ENCODE results near the gene IFNAR2. TPM values are rescaled to one million over a fixed set of nuclear protein-coding genes. Genes with fewer than 3 reads are reported as not detected.

IFNAR2 gene
- total RNA-seq, 2 experiments from 2014 or later, result 68.3 to 77.6 TPM

DNA sequence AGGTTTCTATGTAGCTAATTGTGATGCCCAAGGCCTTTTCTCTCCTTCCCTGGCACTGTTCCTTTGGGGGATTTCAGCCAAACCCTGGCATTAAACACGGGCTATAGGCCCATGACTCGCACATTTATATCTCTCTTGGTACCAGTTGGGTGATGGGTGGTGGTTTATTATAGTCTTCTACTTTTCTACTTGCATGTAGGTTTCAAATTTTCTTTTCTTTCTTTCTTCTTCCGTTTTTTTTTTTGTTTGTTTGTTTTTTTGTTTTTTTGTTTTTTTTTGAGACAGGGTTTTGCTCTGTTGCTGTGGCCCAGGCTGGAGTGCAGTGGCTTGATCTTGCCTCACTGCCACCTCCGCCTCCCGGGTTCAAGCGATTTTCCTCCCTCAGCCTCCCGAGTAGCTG is 37.5 kb downstream of the IFNAR2 start:
- POLR2A ChIA-PET, result interaction anchor here (0.7 to 2.6 kb wide), 11 partner anchors 19 to 276 kb away, joined by 3 to 15 read pairs (median 5); partner anchors contain the start of genes IFNAR1, SON and TMEM50B
- Mint-ChIP-seq H3K4me3 (peak overlapping the region; percentile 97), H3K36me3 (peaks cover 44% of the 10 kb centered on the region), H3K9me3 (no peaks in the 10 kb centered on the region), H3K27me3 (no peaks in the 10 kb centered on the region), H3K4me1 (peaks cover 39% of the 10 kb centered on the region), H3K27ac (peak overlapping the region; percentile 88)
- ATAC-seq (ENCODE audit: low read depth), result no peak
- no peak for DNase-seq

DNA sequence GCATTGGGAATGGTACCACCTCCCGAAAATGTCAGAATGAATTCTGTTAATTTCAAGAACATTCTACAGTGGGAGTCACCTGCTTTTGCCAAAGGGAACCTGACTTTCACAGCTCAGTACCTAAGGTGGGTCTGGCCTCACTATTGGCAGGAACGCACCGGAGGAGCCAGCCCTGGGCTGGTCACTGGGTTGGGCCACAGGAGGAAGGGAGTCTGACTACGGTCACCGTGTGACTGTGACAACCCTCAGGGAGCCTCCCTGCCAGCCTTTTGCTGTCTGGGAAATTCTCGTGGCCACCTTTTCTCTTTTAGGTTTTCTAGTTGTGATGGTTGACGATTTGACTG is 38.6 kb downstream of the IFNAR2 start:
- peaks cover 47% of the 10 kb centered on the region for H3K36me3 Mint-ChIP-seq
- no peaks in the 10 kb centered on the region for H3K9me3 Mint-ChIP-seq
- H3K4me3 Mint-ChIP-seq, result peak overlapping the region; percentile 97
- peak overlapping the region; percentile 91 for H3K27ac Mint-ChIP-seq
- H3K27me3 Mint-ChIP-seq, result no peaks in the 10 kb centered on the region
- no peak for ATAC-seq (ENCODE audit: low read depth)
- H3K4me1 Mint-ChIP-seq, result peaks cover 41% of the 10 kb centered on the region
- no peak for DNase-seq
- POLR2A ChIA-PET, result interaction anchor here (0.6 to 2.6 kb wide), 2 partner anchors 57 to 169 kb away, joined by 5 to 15 read pairs; partner anchors contain the start of gene IFNAR1

DNA sequence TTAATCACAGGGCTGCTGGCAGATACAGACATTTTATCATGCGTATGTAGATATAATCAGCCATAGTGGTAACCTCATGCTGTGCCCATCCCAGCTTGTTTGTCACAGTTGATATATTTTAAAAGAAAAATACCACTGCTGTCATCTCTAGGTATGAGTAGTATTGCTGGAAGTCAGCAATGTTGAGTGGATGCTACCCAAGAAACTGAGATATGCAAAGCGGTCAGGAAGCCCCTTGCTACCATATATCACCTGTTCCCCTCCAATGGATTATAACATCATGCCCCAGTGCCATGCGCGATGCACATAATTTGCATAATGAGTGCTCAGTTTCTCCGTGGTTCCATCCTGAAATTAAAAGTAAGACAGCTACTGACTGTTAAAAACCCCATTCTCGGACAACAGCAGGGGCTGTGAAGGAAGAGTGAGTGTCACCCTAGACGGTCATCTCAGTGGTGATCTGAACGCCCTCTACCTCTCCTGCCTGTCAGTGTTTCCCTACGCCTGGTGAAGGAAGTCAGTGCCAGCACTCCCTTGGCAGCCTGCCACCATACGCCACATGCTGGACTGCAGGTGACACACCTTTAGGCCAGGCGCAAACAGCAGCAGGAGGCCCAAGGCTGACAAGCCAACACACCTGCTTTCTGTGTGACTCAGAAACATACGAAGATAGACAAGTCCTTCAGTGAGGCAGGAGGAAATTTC is 39.2 kb downstream of the IFNAR2 start:
- H3K27ac Mint-ChIP-seq, result peak overlapping the region; percentile 15
- POLR2A ChIA-PET, result no interaction called here
- DNase-seq (no peak), ATAC-seq (ENCODE audit: low read depth) (no peak)
- H3K36me3 Mint-ChIP-seq, result peaks cover 50% of the 10 kb centered on the region
- H3K4me3 Mint-ChIP-seq, result no peak overlapping the region
- no peaks in the 10 kb centered on the region for H3K9me3 Mint-ChIP-seq
- no peaks in the 10 kb centered on the region for H3K27me3 Mint-ChIP-seq
- peaks cover 41% of the 10 kb centered on the region for H3K4me1 Mint-ChIP-seq

GRCh38 chr21:33270986-33271385 is 41.2 kb downstream of the IFNAR2 start:
- H3K27ac Mint-ChIP-seq, result no peak overlapping the region
- no peak overlapping the region for H3K4me3 Mint-ChIP-seq

GRCh38 chr21:33273044-33273443 is 43.3 kb downstream of the IFNAR2 start:
- Mint-ChIP-seq H3K27me3 (no peaks in the 10 kb centered on the region), H3K4me3 (no peak overlapping the region), H3K4me1 (peaks cover 19% of the 10 kb centered on the region), H3K27ac (no peak overlapping the region), H3K9me3 (peaks cover 2% of the 10 kb centered on the region), H3K36me3 (peaks cover 63% of the 10 kb centered on the region)
- no peak for DNase-seq
- no peak for ATAC-seq (ENCODE audit: low read depth)
- POLR2A ChIA-PET, result no interaction called here

More at GRCh38 chr21:33270986-33271385, 41.2 kb downstream of the IFNAR2 start:
- POLR2A ChIA-PET, result interaction anchor here (0.6 kb wide), 1 partner anchor 323 kb away, joined by 6 read pairs; no protein-coding TSS in a partner anchor
- DNase-seq (no peak), ATAC-seq (ENCODE audit: low read depth) (no peak)
- no peaks in the 10 kb centered on the region for H3K9me3 Mint-ChIP-seq
- H3K4me1 Mint-ChIP-seq, result peaks cover 29% of the 10 kb centered on the region
- H3K27me3 Mint-ChIP-seq, result no peaks in the 10 kb centered on the region
- H3K36me3 Mint-ChIP-seq, result peaks cover 51% of the 10 kb centered on the region

DNA sequence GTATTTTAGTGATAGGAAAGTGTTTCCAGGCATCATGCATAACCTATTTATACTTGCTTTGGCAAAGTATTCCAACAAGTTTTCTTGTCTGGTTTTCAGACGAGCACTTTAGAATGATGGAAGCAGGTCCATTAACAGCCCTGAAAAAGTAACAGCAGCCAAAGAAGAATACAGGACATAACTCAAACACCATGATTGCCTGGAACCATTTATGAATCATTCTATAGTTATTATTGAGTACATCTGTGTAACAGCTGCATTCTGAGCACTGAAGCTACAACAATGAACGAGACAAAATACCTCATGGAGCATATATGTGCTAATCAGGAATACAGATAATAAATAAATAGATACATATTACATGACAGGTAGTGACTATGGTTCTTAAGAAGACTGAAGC is 49.0 kb downstream of the IFNAR2 start:
- Mint-ChIP-seq H3K4me3 (no peak overlapping the region), H3K9me3 (peaks cover 2% of the 10 kb centered on the region), H3K36me3 (peaks cover 63% of the 10 kb centered on the region), H3K4me1 (peaks cover 2% of the 10 kb centered on the region), H3K27ac (no peak overlapping the region), H3K27me3 (no peaks in the 10 kb centered on the region)
- DNase-seq (no peak), ATAC-seq (ENCODE audit: low read depth) (no peak)
- POLR2A ChIA-PET, result no interaction called here

- no peak overlapping the region for H3K4me3 Mint-ChIP-seq
- peaks cover 63% of the 10 kb centered on the region for H3K36me3 Mint-ChIP-seq
- POLR2A ChIA-PET, result interaction anchor here (1.1 kb wide), 1 partner anchor 201 kb away, joined by 4 read pairs; the partner anchor contains the start of gene TMEM50B
- DNase-seq (no peak), ATAC-seq (ENCODE audit: low read depth) (no peak)
- no peak overlapping the region for H3K27ac Mint-ChIP-seq
- H3K9me3 Mint-ChIP-seq, result peaks cover 2% of the 10 kb centered on the region
- peaks cover 2% of the 10 kb centered on the region for H3K4me1 Mint-ChIP-seq
- H3K27me3 Mint-ChIP-seq, result no peaks in the 10 kb centered on the region
These were observed 49.6 kb downstream of the IFNAR2 start for GRCh38 chr21:33279330-33279820.

Other genes with a start within 250 kb of the IFNAR2 start
- gene OLIG2, start 204.0 kb upstream of the IFNAR2 start, total RNA-seq, result not detected
- not detected for gene OLIG1, start 159.8 kb upstream of the IFNAR2 start, total RNA-seq
- gene IL10RB, start 36.4 kb downstream of the IFNAR2 start, total RNA-seq, result 10 to 100 TPM; 40.6 to 44.1 TPM
- 10 to 100 TPM; 35.7 to 36.3 TPM for gene IFNAR1, start 95.0 kb downstream of the IFNAR2 start, total RNA-seq
- 10 to 100 TPM; 17.8 to 18.8 TPM for gene IFNGR2, start 173.5 kb downstream of the IFNAR2 start, total RNA-seq

Measured in activated naive CD8-positive, alpha-beta T cell treated with anti-CD3 and anti-CD28 coated beads, Interleukin-2, amount 10 ng/mL, durations not matched to agents 7 days and 5 days (primary cell).